ENCODE measurements around the gene SOWAHC. TPM values are rescaled to one million over a fixed set of nuclear protein-coding genes. Genes with fewer than 3 reads are reported as not detected.
A peak's percentile ranks its signal among the peaks of the same experiment; 100 is the strongest.

The SOWAHC gene
- polyA plus RNA-seq, 1 of the 3 experiments (the other 2 are of a cell fraction): 2.9 TPM

- Histone ChIP-seq H3K36me3 (replicated peaks in 1 of 2; ENCODE audit: control insufficient read depth in 1 of 2, insufficient read depth in 2 of 2, low read length in 1 of 2) (peaks cover 2 to 3% of the 10 kb centered on the region in 2 experiments), H3K9me2 (no peaks in the 10 kb centered on the region), H4K20me1 (ENCODE audit: insufficient read depth) (peaks cover 46% of the 10 kb centered on the region), H3K4me3 (ENCODE audit: low read depth in 2 of 2, low read length in 1 of 2) (no peak overlapping the region), H3K9ac (no peak overlapping the region), H2AFZ (ENCODE audit: low read depth) (no peak overlapping the region), H3K27ac (ENCODE audit: low read depth in 2 of 2, low read length in 1 of 2) (no peak overlapping the region), H3K4me1 (ENCODE audit: control insufficient read depth in 1 of 2, insufficient read depth in 2 of 2, low read depth in 1 of 2, low read length in 1 of 2) (peaks cover 0 to 21% of the 10 kb centered on the region in 2 experiments), H3K9me3 (no peaks in the 10 kb centered on the region), H3K27me3 (ENCODE audit: insufficient read depth) (no peaks in the 10 kb centered on the region), H3K79me2 (ENCODE audit: insufficient read depth) (peaks cover 99% of the 10 kb centered on the region), H3F3A (replicated peaks; ENCODE audit: insufficient read depth) (peaks cover 11% of the 10 kb centered on the region), H3K4me2 (no peak overlapping the region)
- TF ChIP-seq IRF3 (IDR thresholded peaks at IDR 0.05; ENCODE audit: low read depth, low read length) (no peak), FOSL2 (IDR thresholded peaks at IDR 0.05; ENCODE audit: borderline replicate concordance, low read depth) (no peak), RFX5 (IDR thresholded peaks at IDR 0.05; ENCODE audit: low read length) (no peak)
- 97% methylated on average over 3 of the region's 3 CpGs for WGBS (ENCODE audit: low lambda C conversion rate)
- CTCF ChIA-PET: interaction anchor here (0.9 to 1.4 kb wide), 2 partner anchors 11 to 56 kb away, joined by 3 read pairs; partner anchors contain the start of genes SEPTIN10 and SOWAHC
- POLR2A ChIA-PET: interaction anchor here (0.7 kb wide), 1 partner anchor 8 kb away, joined by 3 read pairs; no protein-coding TSS in a partner anchor
- no peak for DNase-seq
These were observed 11.5 kb upstream of the SOWAHC start for GRCh38 chr2:109602617-109603188.

GRCh38 chr2:109604597-109604996 lies 9.6 kb upstream of the SOWAHC start:
- peak; percentile 44; the same call in 1 of the 2 replicates for TF ChIP-seq FOSL2 (IDR thresholded peaks at IDR 0.05; ENCODE audit: borderline replicate concordance, low read depth)
- no peak for TF ChIP-seq CTCF (IDR thresholded peaks at IDR 0.05)
- TF ChIP-seq JUND (IDR thresholded peaks at IDR 0.05): peak; percentile 3; the same call in 1 of the 2 replicates
- no peak for TF ChIP-seq NFIC (IDR thresholded peaks at IDR 0.05; ENCODE audit: borderline replicate concordance)
- Histone ChIP-seq H3K9me3 (no peaks in the 10 kb centered on the region), H3K36me3 (replicated peaks in 1 of 2; ENCODE audit: control insufficient read depth in 1 of 2, insufficient read depth in 2 of 2, low read length in 1 of 2) (peaks cover 2 to 3% of the 10 kb centered on the region in 2 experiments), H3K27ac (ENCODE audit: low read depth in 2 of 2, low read length in 1 of 2) (peak overlapping the region in 1 of 2 experiments; percentile 25; a peak in 2 of 4 replicates), H3K27me3 (ENCODE audit: insufficient read depth) (no peaks in the 10 kb centered on the region), H3K4me1 (ENCODE audit: control insufficient read depth in 1 of 2, insufficient read depth in 2 of 2, low read depth in 1 of 2, low read length in 1 of 2) (peaks cover 5 to 32% of the 10 kb centered on the region in 2 experiments), H3K4me3 (ENCODE audit: low read depth in 2 of 2, low read length in 1 of 2) (no peak overlapping the region), H3K9ac (no peak overlapping the region), H4K20me1 (ENCODE audit: insufficient read depth) (peaks cover 39% of the 10 kb centered on the region), H3K9me2 (no peaks in the 10 kb centered on the region), H3K4me2 (no peak overlapping the region), H3K79me2 (ENCODE audit: insufficient read depth) (peaks cover 98% of the 10 kb centered on the region), H2AFZ (ENCODE audit: low read depth) (no peak overlapping the region), H3F3A (replicated peaks; ENCODE audit: insufficient read depth) (peaks cover 27% of the 10 kb centered on the region)
- ChIA-PET POLR2A (no interaction called here), CTCF (interaction anchor here (1.1 to 1.4 kb wide), 2 partner anchors 10 to 59 kb away, joined by 4 read pairs; partner anchors contain the start of genes SEPTIN10 and SOWAHC)
- no peak for DNase-seq
- WGBS (ENCODE audit: low lambda C conversion rate): 49% methylated on average over 5 of the region's 5 CpGs
